OCI-LY3 (cell line): ENCODE results near the gene UPF1.

Experiments
- CTCF ChIP-seq: fragments of 200-600, 300-600 bp; sonication (generic); IDR thresholded peaks from 2 replicates; pipeline ENCODE4 v1.5.1; 2014; ENCODE audit warnings: antibody characterized with exemption, low read length, low read depth
- EZH2phosphoT487 ChIP-seq: fragments of 200-600 bp; shearing (Covaris generic); IDR thresholded peaks from 2 replicates; pipeline ENCODE4 v1.6.1; 2018; ENCODE audit warnings: antibody characterized with exemption, mixed run types, low read depth

DNA sequence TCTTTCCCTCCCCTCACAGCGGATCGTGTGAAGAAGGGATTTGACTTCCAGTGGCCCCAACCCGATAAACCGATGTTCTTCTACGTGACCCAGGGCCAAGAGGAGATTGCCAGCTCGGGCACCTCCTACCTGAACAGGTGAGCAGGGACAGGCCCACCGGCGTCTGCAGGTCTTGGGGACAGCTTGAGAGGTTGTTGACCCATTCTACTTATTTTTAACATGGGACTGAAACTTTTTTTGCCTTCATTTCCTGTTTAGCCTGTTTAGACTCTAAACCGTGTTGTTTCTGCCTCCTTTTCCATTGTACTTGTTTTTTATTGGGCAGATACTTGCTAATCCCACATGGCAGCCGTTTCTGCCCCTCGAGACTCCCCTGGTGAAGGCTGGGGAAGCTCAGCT lies 28.5 kb downstream of the UPF1 start:
- TF ChIP-seq CTCF = no peak
- no peak for TF ChIP-seq EZH2phosphoT487
